Liver (tissue), 9 donors: ENCODE data around the gene PYY. TPM values are rescaled to one million over a fixed set of nuclear protein-coding genes. Genes with fewer than 3 reads are reported as not detected.

Experiments used
- DNase-seq: peaks from one replicate; pipeline ENCODE4 v3.0.0-alpha.2; 2017; ENCODE audit warnings: low spot score
- H3K27ac ChIP-seq, 2 donors: one replicate each; pipeline ENCODE4 v1.7.0; 2013; ENCODE audit warnings: inconsistent platforms in 2 of 2, low read length in 2 of 2, control low read depth in 1 of 2, low read depth in 1 of 2, mild to moderate bottlenecking in 1 of 2
- H3K27me3 ChIP-seq, 4 donors: one replicate each; pipeline versions ENCODE4 v1.6.1 to v1.7.0; 2013; ENCODE audit warnings: low read length in 3 of 4, inconsistent platforms in 1 of 4, mild to moderate bottlenecking in 1 of 4, moderate library complexity in 1 of 4; ENCODE audit not compliant: control insufficient read depth in 4 of 4, insufficient read depth in 4 of 4
- H3K36me3 ChIP-seq, 4 donors: one replicate each; pipeline versions ENCODE4 v1.6.1 to v1.7.0; 2013; ENCODE audit warnings: low read length in 3 of 4, mild to moderate bottlenecking in 3 of 4, low read depth in 1 of 4, moderate library complexity in 1 of 4; ENCODE audit not compliant: control insufficient read depth in 4 of 4, insufficient read depth in 3 of 4
- H3K4me1 ChIP-seq, 4 donors: one replicate each; pipeline versions ENCODE4 v1.6.1 to v1.7.0; 2013; ENCODE audit warnings: low read length in 3 of 4, mild to moderate bottlenecking in 3 of 4, moderate library complexity in 1 of 4; ENCODE audit not compliant: control insufficient read depth in 4 of 4, insufficient read depth in 4 of 4
- H3K4me3 ChIP-seq, 3 donors: one replicate each; pipeline versions ENCODE4 v1.6.1 to v1.7.0; 2013; ENCODE audit warnings: low read length in 3 of 3, control low read depth in 1 of 3, low read depth in 1 of 3, mild to moderate bottlenecking in 1 of 3
- H3K9ac ChIP-seq, 2 donors: one replicate each; pipeline ENCODE4 v1.7.0; 2013; ENCODE audit warnings: low read length in 2 of 2, mild to moderate bottlenecking in 2 of 2, moderate library complexity in 2 of 2, control low read depth in 1 of 2, low read depth in 1 of 2
- H3K9me3 ChIP-seq, 4 donors: one replicate each; pipeline versions ENCODE4 v1.6.1 to v1.7.0; 2013; ENCODE audit warnings: low read length in 3 of 4; ENCODE audit not compliant: control insufficient read depth in 4 of 4
- ATF3 ChIP-seq: IDR thresholded peaks from 2 replicates; pipeline ENCODE4 v1.6.1; 2016; ENCODE audit warnings: antibody characterized with exemption
- EGR1 ChIP-seq, 2 donors: IDR thresholded peaks; 2 replicates each; pipeline ENCODE4 v1.6.1; 2016 to 2018; ENCODE audit warnings: antibody characterized with exemption in 2 of 2, low read depth in 2 of 2
- FOXA1 ChIP-seq: IDR thresholded peaks from 2 replicates; pipeline ENCODE4 v1.6.1; 2016; ENCODE audit warnings: antibody characterized with exemption
- FOXA2 ChIP-seq: IDR thresholded peaks from 2 replicates; pipeline ENCODE4 v1.6.1; 2016; ENCODE audit warnings: antibody characterized with exemption
- GABPA ChIP-seq, 2 donors: IDR thresholded peaks in 1 of 2; conservative IDR thresholded peaks in 1 of 2; 2 replicates each; pipeline ENCODE4 v1.6.1; 2016; ENCODE audit warnings: antibody characterized with exemption in 2 of 2, mild to moderate bottlenecking in 1 of 2, moderate library complexity in 1 of 2
- HNF4A ChIP-seq, 2 donors: conservative IDR thresholded peaks; 2 replicates each; pipeline ENCODE4 v1.6.1; 2016; ENCODE audit warnings: antibody characterized with exemption in 2 of 2, mild to moderate bottlenecking in 2 of 2
- HNF4G ChIP-seq: IDR thresholded peaks from 2 replicates; pipeline ENCODE4 v1.6.1; 2016; ENCODE audit warnings: antibody characterized with exemption
- JUND ChIP-seq, 2 donors: IDR thresholded peaks; 2 replicates each; pipeline ENCODE4 v1.6.1; 2016; ENCODE audit warnings: antibody characterized with exemption in 2 of 2
- NR2F2 ChIP-seq: IDR thresholded peaks from 2 replicates; pipeline ENCODE4 v1.6.1; 2016; ENCODE audit warnings: antibody characterized with exemption
- RAD21 ChIP-seq, 2 donors: IDR thresholded peaks; 2 replicates each; pipeline ENCODE4 v1.6.1; 2016; ENCODE audit warnings: antibody characterized with exemption in 2 of 2, mild to moderate bottlenecking in 2 of 2
- REST ChIP-seq: IDR thresholded peaks from 2 replicates; pipeline ENCODE4 v1.6.1; 2016; ENCODE audit warnings: antibody characterized with exemption, mild to moderate bottlenecking
- RXRA ChIP-seq, 2 donors: IDR thresholded peaks; 2 replicates each; pipeline ENCODE4 v1.6.1; 2017 to 2018; ENCODE audit warnings: antibody characterized with exemption in 2 of 2, mild to moderate bottlenecking in 1 of 2
- TAF1 ChIP-seq: conservative IDR thresholded peaks from 2 replicates; pipeline ENCODE4 v1.6.1; 2016; ENCODE audit warnings: antibody characterized with exemption, mild to moderate bottlenecking
- WGBS: extraction: QIAGEN DNeasy Blood & Tissue Kit; methylation state at CpG from one replicate; pipeline ENCODE4 v1.1.7; 2013; 5-methylcytosine and 5-hydroxymethylcytosine counted together
- polyA plus RNA-seq, 2 donors: library from polyadenylated mRNA; stranded (reverse) in 1 of 2; unstranded in 1 of 2; fragments of 200-250 nt in 1 of 2; fragments of >200 nt in 1 of 2; fragmentation: Nextera tagmentation in 1 of 2; extraction: Ambion mirVana in 1 of 2; gene quantifications; one replicate each; pipeline versions ENCODE4 v1.2.1 to v1.2.3, GENCODE V29; 2013 to 2015
- total RNA-seq, 2 donors: library from RNA; depleted of rRNA; stranded (reverse); fragments of >200 nt; gene quantifications; one replicate each; pipeline ENCODE4 v1.2.3, GENCODE V29; 2014
- TF ChIP-seq, protein P1 (sequence below): IDR thresholded peaks from 2 replicates; pipeline ENCODE4 v1.6.1; 2016; ENCODE audit warnings: antibody characterized with exemption
- TF ChIP-seq, protein P2 (sequence below): fragments of 150-350 bp; IDR thresholded peaks from 2 replicates; pipeline ENCODE4 v1.5.1; 2017; ENCODE audit warnings: improper control_type of control experiment, low read depth, low read length; ENCODE audit not compliant: missing input control
- TF ChIP-seq, protein P3 (sequence below): IDR thresholded peaks from 2 replicates; pipeline ENCODE4 v1.6.1; 2016; ENCODE audit warnings: antibody characterized with exemption
- donor health status: healthy.
- donor health status: healthy.
- donor health status: healthy.
- donor health status: healthy.
- donor health status: healthy.

The PYY gene
- total and polyA plus RNA-seq, 4 donors, result 0.05 TPM; not detected in 3

DNA sequence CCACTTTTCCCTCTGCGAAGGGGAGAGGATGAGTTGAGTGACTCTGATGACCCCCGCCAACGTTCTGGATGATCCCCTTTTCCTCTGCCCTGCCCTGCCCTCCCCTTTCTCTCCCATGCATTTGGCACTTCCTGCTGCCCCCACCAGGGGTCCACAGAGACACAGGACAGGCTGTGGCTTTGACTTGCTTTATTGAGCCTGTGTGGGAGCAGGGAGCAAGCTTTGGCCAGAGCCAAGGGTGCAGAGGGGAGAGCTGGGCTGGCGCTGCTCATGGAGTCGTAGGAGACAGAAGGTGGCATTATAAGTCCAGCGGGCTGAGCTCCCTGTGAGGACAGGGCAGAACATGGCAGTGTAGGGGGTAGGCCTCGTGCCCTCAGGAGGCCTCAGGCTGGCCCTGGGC is 13.1 kb downstream of the PYY start:
- Histone ChIP-seq H3K27ac (no peak overlapping the region), H3K36me3 (no peaks in the 10 kb centered on the region), H3K4me3 (no peak overlapping the region), H3K9me3 (no peaks in the 10 kb centered on the region), H3K4me1 (peaks cover 0 to 6% (median 4%) of the 10 kb centered on the region in 4 donors), H3K27me3 (no peaks in the 10 kb centered on the region), H3K9ac (no peak overlapping the region)
- peak; percentile 66 for DNase-seq
- WGBS, result 78% methylated on average over 7 of the region's 7 CpGs
- TF ChIP-seq REST (no peak), ATF3 (no peak), JUND (IDR thresholded peaks at IDR 0.05) (no peak), GABPA (IDR thresholded peaks at IDR 0.05 in 1 of 2, conservative IDR thresholded peaks at IDR 0.05 in 1 of 2) (no peak), FOXA1 (no peak), HNF4G (no peak), HNF4A (conservative IDR thresholded peaks at IDR 0.05) (no peak), RAD21 (IDR thresholded peaks at IDR 0.05) (peak in 1 of 2 donors; percentile 69), NR2F2 (no peak), EGR1 (IDR thresholded peaks at IDR 0.05; ENCODE audit: low read depth in 2 of 2) (no peak), FOXA2 (no peak)
- TF ChIP-seq, protein P1, sequence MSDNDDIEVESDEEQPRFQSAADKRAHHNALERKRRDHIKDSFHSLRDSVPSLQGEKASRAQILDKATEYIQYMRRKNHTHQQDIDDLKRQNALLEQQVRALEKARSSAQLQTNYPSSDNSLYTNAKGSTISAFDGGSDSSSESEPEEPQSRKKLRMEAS, result no peak
- TF ChIP-seq, protein P2, sequence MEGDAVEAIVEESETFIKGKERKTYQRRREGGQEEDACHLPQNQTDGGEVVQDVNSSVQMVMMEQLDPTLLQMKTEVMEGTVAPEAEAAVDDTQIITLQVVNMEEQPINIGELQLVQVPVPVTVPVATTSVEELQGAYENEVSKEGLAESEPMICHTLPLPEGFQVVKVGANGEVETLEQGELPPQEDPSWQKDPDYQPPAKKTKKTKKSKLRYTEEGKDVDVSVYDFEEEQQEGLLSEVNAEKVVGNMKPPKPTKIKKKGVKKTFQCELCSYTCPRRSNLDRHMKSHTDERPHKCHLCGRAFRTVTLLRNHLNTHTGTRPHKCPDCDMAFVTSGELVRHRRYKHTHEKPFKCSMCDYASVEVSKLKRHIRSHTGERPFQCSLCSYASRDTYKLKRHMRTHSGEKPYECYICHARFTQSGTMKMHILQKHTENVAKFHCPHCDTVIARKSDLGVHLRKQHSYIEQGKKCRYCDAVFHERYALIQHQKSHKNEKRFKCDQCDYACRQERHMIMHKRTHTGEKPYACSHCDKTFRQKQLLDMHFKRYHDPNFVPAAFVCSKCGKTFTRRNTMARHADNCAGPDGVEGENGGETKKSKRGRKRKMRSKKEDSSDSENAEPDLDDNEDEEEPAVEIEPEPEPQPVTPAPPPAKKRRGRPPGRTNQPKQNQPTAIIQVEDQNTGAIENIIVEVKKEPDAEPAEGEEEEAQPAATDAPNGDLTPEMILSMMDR, result peak; percentile 33
- TF ChIP-seq, protein P3, sequence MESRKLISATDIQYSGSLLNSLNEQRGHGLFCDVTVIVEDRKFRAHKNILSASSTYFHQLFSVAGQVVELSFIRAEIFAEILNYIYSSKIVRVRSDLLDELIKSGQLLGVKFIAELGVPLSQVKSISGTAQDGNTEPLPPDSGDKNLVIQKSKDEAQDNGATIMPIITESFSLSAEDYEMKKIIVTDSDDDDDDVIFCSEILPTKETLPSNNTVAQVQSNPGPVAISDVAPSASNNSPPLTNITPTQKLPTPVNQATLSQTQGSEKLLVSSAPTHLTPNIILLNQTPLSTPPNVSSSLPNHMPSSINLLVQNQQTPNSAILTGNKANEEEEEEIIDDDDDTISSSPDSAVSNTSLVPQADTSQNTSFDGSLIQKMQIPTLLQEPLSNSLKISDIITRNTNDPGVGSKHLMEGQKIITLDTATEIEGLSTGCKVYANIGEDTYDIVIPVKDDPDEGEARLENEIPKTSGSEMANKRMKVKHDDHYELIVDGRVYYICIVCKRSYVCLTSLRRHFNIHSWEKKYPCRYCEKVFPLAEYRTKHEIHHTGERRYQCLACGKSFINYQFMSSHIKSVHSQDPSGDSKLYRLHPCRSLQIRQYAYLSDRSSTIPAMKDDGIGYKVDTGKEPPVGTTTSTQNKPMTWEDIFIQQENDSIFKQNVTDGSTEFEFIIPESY, result no peak

DNA sequence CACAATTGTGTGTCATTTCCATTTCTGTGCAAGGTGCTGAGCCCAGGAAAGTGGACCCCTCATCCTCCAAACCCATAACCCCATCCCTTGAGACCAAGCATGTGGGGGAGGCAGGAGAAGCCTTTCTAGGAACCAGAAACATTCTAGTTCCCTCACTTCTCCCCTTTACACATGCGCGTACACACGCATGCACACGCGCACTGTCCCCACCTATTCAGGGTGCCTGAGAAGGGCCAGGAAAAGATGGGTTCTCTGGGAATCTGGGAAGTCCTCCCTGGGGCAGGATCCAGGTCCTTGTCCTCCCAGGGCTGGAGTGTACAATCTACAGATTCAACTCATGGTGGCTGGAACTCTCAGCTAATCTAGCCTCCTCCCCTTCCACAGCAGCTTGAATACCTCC is 13.9 kb downstream of the PYY start:
- no peak for DNase-seq
- peaks cover 0 to 6% (median 4%) of the 10 kb centered on the region in 4 donors for H3K4me1 ChIP-seq
- H3K9me3 ChIP-seq, result no peaks in the 10 kb centered on the region
- H3K36me3 ChIP-seq, result no peaks in the 10 kb centered on the region
- H3K9ac ChIP-seq, result no peak overlapping the region
- no peaks in the 10 kb centered on the region for H3K27me3 ChIP-seq
- H3K27ac ChIP-seq, result no peak overlapping the region
- no peak overlapping the region for H3K4me3 ChIP-seq
- WGBS, result 97% methylated on average over 5 of the region's 5 CpGs
- TF ChIP-seq HNF4A (conservative IDR thresholded peaks at IDR 0.05) (no peak), TAF1 (no peak), FOXA2 (no peak), REST (no peak), ATF3 (no peak), RXRA (IDR thresholded peaks at IDR 0.05) (no peak), HNF4G (no peak)
- TF ChIP-seq, protein P2, result no peak
